SKM-1 treated with dmso at 0.1 percent for 144 hours (cell line): ENCODE data around the gene HNF1B.

Source experiments
- DNase-seq: peaks from one replicate; lab custom pipeline; 2025; ENCODE audit not compliant: unreplicated experiment; lab: John Stamatoyannopoulos, UW

HNF1B gene

DNA sequence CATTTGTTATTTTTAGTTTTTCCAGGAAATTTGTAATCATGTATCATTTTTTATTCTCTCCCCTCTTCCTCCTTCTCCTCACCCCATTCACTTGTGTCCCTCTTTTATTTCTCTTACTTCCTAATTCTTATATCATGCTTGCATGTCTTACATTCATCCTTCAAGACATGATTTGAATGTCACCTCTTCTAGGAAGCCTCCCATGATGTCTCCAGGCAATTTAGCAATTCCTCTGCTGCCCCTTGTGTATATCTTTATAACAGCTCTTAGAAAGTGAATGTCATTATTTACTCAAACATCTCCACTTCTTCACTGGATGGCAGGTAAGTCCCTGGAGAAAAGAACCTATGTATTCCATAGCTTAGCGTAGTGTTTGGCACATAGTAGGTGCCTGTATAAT, 7.8 kb downstream of the HNF1B start:
- no peak for DNase-seq

- no peak for DNase-seq
These were observed 8.4 kb downstream of the HNF1B start for GRCh38 chr17:37736428-37736827.

DNA sequence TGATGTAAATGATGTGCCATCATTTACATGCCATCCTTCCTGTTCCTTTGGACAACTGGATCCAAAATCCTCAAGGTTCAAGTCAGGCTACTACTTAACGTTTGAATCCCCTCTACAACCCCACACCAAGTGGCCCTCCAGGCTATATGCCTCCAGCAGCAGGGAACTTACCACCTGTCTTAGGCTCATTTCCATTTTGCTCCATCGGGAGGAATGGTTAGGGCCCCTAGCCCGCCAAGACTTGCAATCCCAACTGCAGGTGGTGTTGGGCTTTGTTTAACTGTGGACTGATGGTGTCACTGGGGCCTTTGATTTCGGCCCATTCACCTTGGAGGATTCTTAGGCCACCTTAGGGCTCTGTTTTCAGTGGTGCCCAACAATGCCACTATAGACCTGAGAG, 9.7 kb downstream of the HNF1B start:
- DNase-seq = no peak

GRCh38 chr17:37732316-37732715, 12.5 kb downstream of the HNF1B start:
- DNase-seq = no peak

GRCh38 chr17:37731056-37731455, 13.8 kb downstream of the HNF1B start:
- DNase-seq = no peak

DNA sequence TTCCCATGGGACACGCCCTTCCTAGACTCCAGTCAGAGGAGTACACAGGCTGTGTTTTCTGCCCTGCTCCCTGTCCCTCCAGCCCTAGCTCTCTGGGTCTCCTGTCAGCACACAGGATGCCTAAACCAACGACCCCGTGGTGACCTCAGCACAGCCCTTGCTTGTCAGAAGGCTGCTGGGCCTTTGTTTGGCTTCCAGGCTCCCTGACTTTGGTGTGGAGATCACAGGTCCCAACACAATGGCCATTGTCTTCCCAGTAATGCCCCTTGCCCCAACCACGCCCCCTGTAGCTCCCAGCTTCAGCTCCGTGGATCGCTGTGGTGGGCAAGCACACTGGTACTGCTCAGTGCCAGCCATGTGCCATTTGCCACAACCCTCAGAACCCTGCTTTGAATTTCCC, 15.0 kb downstream of the HNF1B start:
- no peak for DNase-seq

DNA sequence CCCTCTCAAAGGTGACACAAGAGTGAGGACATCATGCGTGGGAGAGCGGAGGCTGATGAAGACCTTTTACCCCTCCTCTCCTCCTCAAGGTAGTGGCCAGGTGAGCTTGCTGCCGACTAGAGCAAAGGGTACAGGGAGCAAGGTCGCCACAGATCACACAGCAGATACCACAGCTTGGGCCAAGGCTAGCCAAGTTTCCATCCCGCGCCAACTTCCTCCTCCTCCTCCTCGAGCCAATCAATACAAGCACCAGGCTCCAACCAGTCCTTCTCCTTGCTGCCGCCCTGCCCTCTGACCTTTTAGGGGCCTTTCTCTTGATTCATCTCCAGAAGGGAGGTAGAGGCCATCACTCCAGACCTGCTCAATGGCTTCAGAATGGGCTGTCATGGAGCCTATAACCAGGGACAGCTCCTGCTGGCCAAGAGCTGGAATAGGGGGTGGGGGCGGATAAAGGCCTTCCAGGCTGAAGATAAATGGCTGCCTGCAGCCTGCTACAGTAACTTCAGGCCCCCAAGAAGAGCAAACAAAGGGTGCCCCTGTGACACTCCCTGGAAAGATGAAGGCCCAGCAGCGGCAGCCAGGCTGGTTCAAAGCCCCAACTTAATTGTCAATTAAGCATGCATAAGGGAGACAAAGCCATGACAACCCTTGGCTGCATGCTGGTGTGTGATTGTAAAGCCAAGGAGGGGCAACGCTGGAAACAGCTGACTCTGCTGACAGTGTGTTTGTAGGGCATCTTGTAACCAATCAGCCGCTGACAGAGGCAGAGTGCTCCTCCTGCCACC, 17.8 kb downstream of the HNF1B start:
- no peak for DNase-seq

DNA sequence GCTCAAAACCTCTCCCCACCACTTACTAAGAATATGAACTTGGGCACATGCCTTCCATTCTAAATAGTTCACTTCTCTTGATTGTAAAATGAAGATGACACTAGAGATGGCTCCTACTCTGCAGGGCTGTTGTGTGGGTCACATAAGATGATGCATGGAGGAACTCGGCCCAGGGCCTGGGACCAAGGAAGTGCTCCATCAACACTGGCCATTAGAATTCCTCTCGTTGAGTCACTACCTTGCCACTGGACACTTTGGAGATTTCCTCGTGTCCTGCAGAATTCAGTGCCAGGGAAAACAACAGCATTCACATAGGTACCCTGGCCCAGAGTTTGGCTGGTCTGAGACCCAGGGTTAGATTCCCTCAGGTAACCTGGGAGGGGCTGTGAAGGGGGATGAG, 18.6 kb downstream of the HNF1B start:
- DNase-seq = no peak

GRCh38 chr17:37725601-37726146, 19.2 kb downstream of the HNF1B start:
- no peak for DNase-seq

- no peak for DNase-seq
These were observed 19.8 kb downstream of the HNF1B start for GRCh38 chr17:37725021-37725595.

DNA sequence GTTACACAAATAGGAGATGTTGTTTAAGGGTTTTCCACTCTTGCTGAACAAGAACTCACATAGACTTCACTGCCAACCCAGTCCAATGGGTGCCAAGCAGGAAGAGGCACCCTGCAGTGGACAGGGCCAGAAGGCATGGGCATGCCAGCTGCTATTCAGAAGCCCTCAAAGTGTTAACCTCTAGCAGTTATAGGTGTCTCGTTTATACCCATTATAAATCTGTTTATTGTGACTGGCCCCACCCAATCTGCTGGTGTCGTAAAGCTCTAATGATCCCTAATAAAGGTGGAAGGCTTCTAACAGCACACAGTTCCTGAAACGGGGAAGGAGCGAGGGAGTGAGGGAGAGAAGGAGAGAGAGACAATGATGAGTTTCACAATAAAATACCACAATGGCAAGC, 23.9 kb downstream of the HNF1B start:
- DNase-seq = no peak

GRCh38 chr17:37719866-37720265, 25.0 kb downstream of the HNF1B start:
- no peak for DNase-seq

DNA sequence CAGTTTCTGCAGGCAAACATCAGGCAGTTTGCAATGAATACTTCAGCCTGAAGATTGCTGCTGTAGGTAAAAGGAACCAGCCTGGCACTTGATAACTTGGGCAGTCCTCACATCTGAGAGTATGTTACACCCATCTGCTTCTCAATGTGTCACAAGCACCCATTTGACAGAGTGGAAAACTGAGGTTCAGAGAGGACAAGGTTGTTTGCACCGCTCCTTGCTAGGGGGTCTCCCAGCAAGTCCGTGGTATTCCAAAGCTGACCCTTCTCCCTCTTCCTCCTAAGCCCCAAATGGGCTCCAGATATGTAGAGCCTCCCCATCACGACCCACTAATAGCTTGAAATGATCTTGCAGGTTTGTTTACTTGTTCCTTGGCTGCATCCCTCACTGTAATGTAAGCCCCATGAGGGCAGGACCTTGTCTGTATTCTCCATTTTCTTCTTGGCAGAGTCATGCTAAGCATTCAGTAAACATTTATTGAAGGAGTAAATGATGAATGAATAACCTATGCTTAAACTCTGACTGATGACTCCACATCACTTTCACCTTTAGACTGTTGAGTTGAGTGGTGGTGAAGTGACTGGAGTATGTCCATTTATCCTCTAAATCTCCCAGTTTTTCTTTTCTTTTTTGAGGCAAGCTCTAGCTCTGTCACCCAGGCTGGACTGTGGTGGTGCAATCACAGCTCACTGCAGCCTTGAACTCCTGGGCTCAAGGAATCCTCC, 26.4 kb downstream of the HNF1B start:
- DNase-seq = no peak

- DNase-seq = no peak
These were observed 27.1 kb downstream of the HNF1B start for GRCh38 chr17:37717627-37718323.

GRCh38 chr17:37714897-37715296, 30.0 kb downstream of the HNF1B start:
- DNase-seq = no peak

- DNase-seq = no peak
These were observed 31.2 kb downstream of the HNF1B start for GRCh38 chr17:37713624-37714023.

GRCh38 chr17:37713028-37713431, 31.8 kb downstream of the HNF1B start:
- no peak for DNase-seq

DNA sequence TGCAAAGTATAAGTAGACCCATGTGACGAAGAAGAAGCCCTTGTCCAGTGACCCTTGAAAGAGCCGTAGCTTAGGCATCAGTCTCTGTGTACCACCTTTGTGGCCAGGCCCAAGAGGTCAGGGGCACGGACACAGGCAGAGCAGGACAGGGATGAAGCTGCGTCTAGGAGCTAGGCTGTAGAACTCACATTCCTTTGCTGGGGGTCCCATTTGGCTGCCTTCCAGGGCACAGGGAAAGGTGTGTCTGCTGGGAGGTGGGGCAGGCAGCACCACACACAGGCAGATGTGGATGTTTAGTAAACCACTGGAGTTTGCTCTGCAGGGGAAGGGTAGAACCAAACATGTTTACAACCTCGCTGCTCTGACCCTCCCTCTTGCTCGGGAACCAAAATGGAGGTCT, 33.7 kb downstream of the HNF1B start:
- DNase-seq = no peak

DNA sequence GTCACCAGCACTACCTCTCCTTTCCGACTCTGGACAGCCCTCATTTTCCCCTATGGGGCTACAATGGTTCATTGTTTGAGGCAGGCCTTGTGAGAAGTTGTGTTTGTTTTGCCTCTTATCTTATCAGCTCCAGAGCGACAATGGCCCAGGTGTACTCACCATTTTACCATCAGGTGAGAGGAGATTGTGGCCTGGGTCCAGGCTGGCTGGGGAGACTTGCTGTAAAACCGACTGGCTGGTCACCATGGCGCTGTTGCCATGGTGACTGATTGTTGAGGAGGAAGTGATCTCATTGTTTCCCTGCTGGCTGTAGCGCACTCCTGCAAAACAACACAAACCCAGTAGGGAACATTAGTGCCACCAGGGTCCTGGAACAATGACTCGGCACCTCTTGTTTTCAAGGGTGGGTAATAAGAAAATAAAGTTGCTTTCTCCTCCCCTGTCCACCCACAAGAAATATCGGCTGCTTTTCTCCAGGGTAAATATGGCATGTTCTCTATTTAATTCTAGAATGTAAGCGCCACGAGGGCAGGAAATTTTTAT, 34.4 kb downstream of the HNF1B start:
- DNase-seq = no peak

DNA sequence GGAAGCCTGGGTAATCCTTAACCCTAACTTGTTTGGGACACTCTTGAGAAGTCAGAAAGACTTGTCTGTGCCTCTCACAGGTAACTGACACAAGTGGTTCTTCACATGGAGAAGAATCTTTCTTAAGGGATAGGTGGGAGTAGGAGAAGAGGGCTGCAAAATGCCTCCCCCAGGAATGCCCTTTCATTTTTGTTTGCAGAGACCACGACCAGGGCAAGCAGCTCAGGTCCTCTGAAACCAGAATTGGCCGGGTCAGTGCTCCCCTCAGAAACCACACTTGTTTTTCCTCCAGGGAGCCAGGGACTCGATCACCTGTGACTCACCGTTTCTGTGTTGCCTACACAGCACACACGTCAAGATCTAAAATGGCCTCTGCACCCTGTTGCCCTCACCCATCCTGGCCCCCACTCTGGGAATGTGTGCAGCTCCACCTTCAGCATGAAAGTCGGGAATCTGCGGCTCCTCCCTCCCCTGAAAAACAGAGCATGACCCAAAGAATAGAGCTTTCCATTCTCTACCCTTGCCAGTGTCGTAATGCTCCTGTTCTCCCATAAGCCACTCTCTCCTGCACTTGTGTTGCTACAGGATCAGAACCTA, 36.1 kb downstream of the HNF1B start:
- DNase-seq = no peak
